ENCODE results near the gene ZNF740. TPM values are rescaled to one million over a fixed set of nuclear protein-coding genes. Genes with fewer than 3 reads are reported as not detected.

The ZNF740 gene
- total RNA-seq, 2 experiments from 2014 or later = 24.4 to 24.7 TPM

- intact Hi-C loops (cut with DNase I, micrococcal nuclease) = no loop called here
- no peak overlapping the region for H3K27ac Mint-ChIP-seq
- no peaks in the 10 kb centered on the region for H3K4me1 Mint-ChIP-seq (ENCODE audit: low read depth)
- no peak overlapping the region for H3K4me3 Mint-ChIP-seq
- H3K36me3 Mint-ChIP-seq (ENCODE audit: low read depth) = peaks cover 24% of the 10 kb centered on the region
- peaks cover 2% of the 10 kb centered on the region for H3K4me1 ChIP-seq (ENCODE audit: insufficient read depth, low read length)
- H3K9me3 ChIP-seq (ENCODE audit: control insufficient read depth in 1 of 2, insufficient read depth in 1 of 2, low read length in 2 of 2) = no peaks in the 10 kb centered on the region
- H3K4me3 ChIP-seq (ENCODE audit: low read length) = no peak overlapping the region
- no peaks in the 10 kb centered on the region for H3K9me3 Mint-ChIP-seq
- DNase-seq = no peak
- H3K27me3 Mint-ChIP-seq = no peaks in the 10 kb centered on the region
- CTCF ChIA-PET = no interaction called here
- POLR2A ChIA-PET = no interaction called here
- no peak for ATAC-seq (ENCODE audit: poor library complexity)
- H3K27ac ChIP-seq (ENCODE audit: low read depth in 1 of 2, low read length in 2 of 2) = no peak overlapping the region
- TF ChIP-seq CTCF (IDR thresholded peaks at IDR 0.05) = no peak
- peaks cover 7% of the 10 kb centered on the region for H3K36me3 ChIP-seq (ENCODE audit: insufficient read depth, low read length)
- H3K27me3 ChIP-seq (ENCODE audit: control insufficient read depth in 1 of 2, insufficient read depth in 2 of 2, low read length in 2 of 2) = no peaks in the 10 kb centered on the region
Measured at GRCh38 chr12:53171725-53172329, 8.7 kb upstream of the ZNF740 start.

DNA sequence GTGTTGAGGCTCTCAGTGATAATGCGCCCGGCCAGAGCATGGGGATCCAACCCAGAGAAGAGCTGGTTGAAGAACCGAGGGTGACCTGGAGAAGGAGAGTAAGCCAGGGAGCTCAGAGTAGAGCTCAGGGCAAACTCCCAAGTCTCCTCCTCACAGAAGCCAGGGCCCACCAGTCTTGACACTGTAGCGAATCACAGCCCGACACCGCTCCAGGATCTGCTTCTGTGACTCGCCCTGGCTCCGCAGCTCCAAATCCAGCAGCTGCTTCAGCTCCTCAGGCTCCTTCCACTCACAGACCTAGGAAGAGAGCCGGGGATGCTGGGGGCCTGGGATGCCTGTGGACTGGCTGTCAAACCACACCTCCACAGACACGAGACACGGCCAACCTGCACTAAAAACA, 8.2 kb upstream of the ZNF740 start:
- intact Hi-C loops (cut with DNase I, micrococcal nuclease) = no loop called here
- Mint-ChIP-seq H3K4me1 (ENCODE audit: low read depth) (no peaks in the 10 kb centered on the region), H3K27me3 (no peaks in the 10 kb centered on the region), H3K9me3 (no peaks in the 10 kb centered on the region), H3K36me3 (ENCODE audit: low read depth) (peaks cover 18% of the 10 kb centered on the region), H3K27ac (no peak overlapping the region), H3K4me3 (no peak overlapping the region)
- Histone ChIP-seq H3K36me3 (ENCODE audit: insufficient read depth, low read length) (peaks cover 7% of the 10 kb centered on the region), H3K27me3 (ENCODE audit: control insufficient read depth in 1 of 2, insufficient read depth in 2 of 2, low read length in 2 of 2) (no peaks in the 10 kb centered on the region), H3K27ac (ENCODE audit: low read depth in 1 of 2, low read length in 2 of 2) (no peak overlapping the region), H3K9me3 (ENCODE audit: control insufficient read depth in 1 of 2, insufficient read depth in 1 of 2, low read length in 2 of 2) (no peaks in the 10 kb centered on the region), H3K4me1 (ENCODE audit: insufficient read depth, low read length) (peaks cover 2% of the 10 kb centered on the region), H3K4me3 (ENCODE audit: low read length) (no peak overlapping the region)
- ChIA-PET CTCF (no interaction called here), POLR2A (no interaction called here)
- ATAC-seq (ENCODE audit: poor library complexity) (no peak), DNase-seq (no peak)
- TF ChIP-seq CTCF (IDR thresholded peaks at IDR 0.05) = no peak

GRCh38 chr12:53173085-53173715, 7.3 kb upstream of the ZNF740 start:
- Histone ChIP-seq H3K9me3 (ENCODE audit: control insufficient read depth in 1 of 2, insufficient read depth in 1 of 2, low read length in 2 of 2) (no peaks in the 10 kb centered on the region), H3K4me1 (ENCODE audit: insufficient read depth, low read length) (peaks cover 2% of the 10 kb centered on the region), H3K36me3 (ENCODE audit: insufficient read depth, low read length) (peaks cover 7% of the 10 kb centered on the region), H3K27me3 (ENCODE audit: control insufficient read depth in 1 of 2, insufficient read depth in 2 of 2, low read length in 2 of 2) (no peaks in the 10 kb centered on the region), H3K4me3 (ENCODE audit: low read length) (no peak overlapping the region), H3K27ac (ENCODE audit: low read depth in 1 of 2, low read length in 2 of 2) (no peak overlapping the region)
- no peaks in the 10 kb centered on the region for H3K27me3 Mint-ChIP-seq
- no peak overlapping the region for H3K4me3 Mint-ChIP-seq
- intact Hi-C loops (cut with DNase I, micrococcal nuclease) = no loop called here
- TF ChIP-seq CTCF (IDR thresholded peaks at IDR 0.05) = no peak
- DNase-seq = no peak
- no peak overlapping the region for H3K27ac Mint-ChIP-seq
- CTCF ChIA-PET = no interaction called here
- H3K4me1 Mint-ChIP-seq (ENCODE audit: low read depth) = no peaks in the 10 kb centered on the region
- peaks cover 15% of the 10 kb centered on the region for H3K36me3 Mint-ChIP-seq (ENCODE audit: low read depth)
- POLR2A ChIA-PET = no interaction called here
- ATAC-seq (ENCODE audit: poor library complexity) = no peak
- no peaks in the 10 kb centered on the region for H3K9me3 Mint-ChIP-seq
